HL-60/S4 (cell line): ENCODE data around the gene ANKRD13D.

ENCODE experiments used
- in situ Hi-C: fragments of 300-500 bp; cut with MboI; formaldehyde crosslinking; loops from 2 replicates; pipeline ENCODE4 v1.14.3; 2022; ENCODE audit warnings: low sequenced_read_pairs

ANKRD13D gene

GRCh38 chr11:67302571-67303131 is 13.5 kb downstream of the ANKRD13D start:
- in situ Hi-C loops: no loop called here

- in situ Hi-C loops: no loop called here
These were observed 14.2 kb downstream of the ANKRD13D start, which contains the start of gene SSH3 for GRCh38 chr11:67303132-67303834. Gene SSH3, plus strand, starts transcription at chr11:67303530. Its CDS starts 96 bp downstream, at chr11:67303626.

GRCh38 chr11:67303835-67304411 is 14.8 kb downstream of the ANKRD13D start:
- in situ Hi-C loops: no loop called here

- in situ Hi-C loops: no loop called here
These were observed 15.5 kb downstream of the ANKRD13D start for GRCh38 chr11:67304511-67305113.

GRCh38 chr11:67306769-67307544 is 17.9 kb downstream of the ANKRD13D start:
- in situ Hi-C loops: no loop called here

- in situ Hi-C loops: no loop called here
These were observed 18.5 kb downstream of the ANKRD13D start for GRCh38 chr11:67307545-67308001.

- in situ Hi-C loops: no loop called here
These were observed 19.1 kb downstream of the ANKRD13D start for GRCh38 chr11:67308031-67308866.

- in situ Hi-C loops: no loop called here
These were observed 20.1 kb downstream of the ANKRD13D start for GRCh38 chr11:67309166-67309565.

- in situ Hi-C loops: no loop called here
These were observed 20.6 kb downstream of the ANKRD13D start for GRCh38 chr11:67309661-67310061.

GRCh38 chr11:67310246-67311050 is 21.3 kb downstream of the ANKRD13D start:
- in situ Hi-C loops: no loop called here

- in situ Hi-C loops: no loop called here
These were observed 22.0 kb downstream of the ANKRD13D start for GRCh38 chr11:67311051-67311555.

- in situ Hi-C loops: no loop called here
These were observed 22.5 kb downstream of the ANKRD13D start for GRCh38 chr11:67311556-67312082.

GRCh38 chr11:67312187-67313021 is 23.3 kb downstream of the ANKRD13D start:
- in situ Hi-C loops: no loop called here

GRCh38 chr11:67313125-67313890 is 24.2 kb downstream of the ANKRD13D start:
- in situ Hi-C loops: no loop called here

GRCh38 chr11:67314218-67314617 is 25.1 kb downstream of the ANKRD13D start:
- in situ Hi-C loops: no loop called here

- in situ Hi-C loops: no loop called here
These were observed 26.3 kb downstream of the ANKRD13D start for GRCh38 chr11:67315325-67315909.

- in situ Hi-C loops: no loop called here
These were observed 27.7 kb downstream of the ANKRD13D start for GRCh38 chr11:67316882-67317204.
